Heart left ventricle (tissue), 16 donors: ENCODE results near the gene PAGR1. TPM values are rescaled to one million over a fixed set of nuclear protein-coding genes. Genes with fewer than 3 reads are reported as not detected.
"Not testable (repeated sequence)": the region's sequence is repeated elsewhere in the genome, so short reads cannot be mapped to it uniquely, and the experiment has no call there.

Experiments
- ATAC-seq, 4 donors: fragments of 200-7000 bp; cut with Tn5 transposase; one replicate each; pipeline ENCODE4 v1.9.1; 2020 to 2022; ENCODE audit warnings: moderate library complexity in 4 of 4, mild to moderate bottlenecking in 3 of 4, moderate number of reproducible peaks in 1 of 4
- DNase-seq, 5 donors: peaks; one replicate each; pipeline ENCODE4 v3.0.0-alpha.2; 2020
- H3K27ac ChIP-seq, 12 donors: fragments of 200-600 bp; sonication (generic) in 4 of 12; one replicate each; pipeline versions ENCODE4 v1.5.0 to v1.8.0; 2016 to 2022; ENCODE audit warnings: mild to moderate bottlenecking in 2 of 12
- H3K27me3 ChIP-seq, 9 donors: fragments of 200-600 bp; sonication (generic) in 2 of 9; one replicate each; pipeline versions ENCODE4 v1.5.1 to v1.8.0; 2016 to 2022; ENCODE audit warnings: mild to moderate bottlenecking in 3 of 9
- H3K36me3 ChIP-seq, 9 donors: fragments of 200-600 bp; sonication (generic) in 2 of 9; one replicate each; pipeline versions ENCODE4 v1.5.0 to v1.8.0; 2018 to 2022; ENCODE audit warnings: mild to moderate bottlenecking in 2 of 9
- H3K4me1 ChIP-seq, 12 donors: fragments of 200-600 bp; sonication (generic) in 4 of 12; one replicate each; pipeline versions ENCODE4 v1.5.0 to v1.8.0; 2016 to 2022; ENCODE audit warnings: mild to moderate bottlenecking in 3 of 12
- H3K4me3 ChIP-seq, 12 donors: fragments of 200-600 bp; sonication (generic) in 4 of 12; one replicate each; pipeline versions ENCODE4 v1.5.0 to v1.8.0; 2017 to 2022; ENCODE audit warnings: mild to moderate bottlenecking in 9 of 12, moderate library complexity in 4 of 12
- H3K9me3 ChIP-seq, 12 donors: fragments of 200-600 bp; sonication (generic) in 4 of 12; one replicate each; pipeline versions ENCODE4 v1.5.0 to v1.8.0; 2016 to 2022; ENCODE audit warnings: mild to moderate bottlenecking in 1 of 12
- POLR2A ChIP-seq, 2 donors: fragments of 450-650 bp; IDR thresholded peaks; one replicate each; pipeline ENCODE4 v1.6.1; 2017; ENCODE audit warnings: antibody characterized with exemption in 2 of 2, mild to moderate bottlenecking in 2 of 2, moderate library complexity in 2 of 2
- WGBS, 4 donors: extraction: QIAGEN DNeasy Blood & Tissue Kit in 2 of 4; methylation state at CpG; one replicate each; pipeline versions ENCODE4 v1.1.5 to v1.1.7; 2013 to 2018; 5-methylcytosine and 5-hydroxymethylcytosine counted together
- intact Hi-C, 10 donors: fragments of 100-400 bp; cut with DNase I; formaldehyde crosslinking; loops; one replicate each; pipeline versions ENCODE4 v1.11.1 to v1.14.2; 2022
- polyA plus RNA-seq, 2 donors: library from polyadenylated mRNA; stranded (reverse); fragments of 200-250 nt; gene quantifications; one replicate each; pipeline ENCODE4 v1.2.3, GENCODE V29; 2013
- total RNA-seq, 9 donors: library from RNA; depleted of rRNA in 2 of 9; stranded (reverse); fragments of >200 nt in 2 of 9; fragmentation: NEBNext Ultra II Directional in 3 of 9; extraction: Animal tissue kit (Norgen Biotek cat#: 25700) in 3 of 9; gene quantifications; one replicate each; pipeline versions ENCODE4 v1.1.0 to v1.2.4, GENCODE V29; 2016 to 2023
- TF ChIP-seq, protein P1 (sequence below), 12 donors: fragments of 200-600 bp; sonication (generic) in 4 of 12; IDR thresholded peaks; one replicate each; pipeline versions ENCODE4 v1.5.0 to v1.8.0; 2018 to 2022; ENCODE audit warnings: antibody characterized with exemption in 12 of 12, mild to moderate bottlenecking in 5 of 12
- donor health status: ischemic (EF 13 %, LVEDD 7.1; RV severe dilation, severe dysfunction).
- donor health status: healthy with polysubstance abuse.
- donor health status: DM: no; HTN: yes; CAD: no.
- donor health status: DM: no; HTN: no; CAD: no.
- donor health status: ischemic (EF 25% LVEDD 6.9; RV normal size, moderate dysfunction).
- donor health status: ischemic (EF 25% LVEDD 5.7; RV mildly dilated, moderate dysfunction).
- donor health status: healthy.
- donor health status: DM: yes; HTN: yes; CAD: no.
- donor health status: ischemic (EF 35%, LVEDD 5.7; RV mildly dilated, moderate dysfunction).
- donor health status: nonischemic (EF 11% LVEDD 7.7; RV severe dilation, severe dysfunction).
- donor health status: DM: yes; HTN: yes; CAD: no.
- donor health status: PGD.
- donor health status: ischemic (EF 29% LVEDD 5.4; RV normal size, mild dysfunction).
- donor health status: nonischemic (EF 23%, LVEDD 6.1; RV moderate dilation, normal function).

PAGR1 gene
- total and polyA plus RNA-seq, 11 donors = 10.8 to 32.9 (median 12.7) TPM

DNA sequence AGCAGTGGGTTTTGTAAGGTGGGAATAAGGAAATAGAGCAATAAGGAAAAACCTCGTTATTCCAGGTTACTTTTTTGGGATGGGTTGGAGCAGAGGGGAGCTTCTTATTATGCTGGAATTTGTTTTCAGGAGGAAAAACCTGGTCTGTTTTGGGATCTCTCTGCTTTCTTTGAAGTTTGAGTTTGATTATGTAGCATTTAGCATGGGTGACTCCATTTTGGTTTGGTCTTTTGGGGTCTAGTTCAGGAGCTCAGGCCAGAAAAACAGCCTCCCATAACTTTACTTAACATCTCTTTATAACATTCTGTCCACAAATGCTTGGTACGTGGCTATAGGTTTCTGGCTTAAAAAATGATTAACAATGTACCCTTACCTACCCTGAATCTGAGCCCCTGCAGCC, 46.4 kb upstream of the PAGR1 start:
- intact Hi-C loops = no loop called here
- WGBS, 4 donors = 77 to 84% (median 82%) methylated on average over 2 of the region's 2 CpGs
- no peaks in the 10 kb centered on the region for H3K9me3 ChIP-seq
- no peaks in the 10 kb centered on the region for H3K4me1 ChIP-seq
- TF ChIP-seq POLR2A (IDR thresholded peaks at IDR 0.05) = no peak
- TF ChIP-seq, protein P1, sequence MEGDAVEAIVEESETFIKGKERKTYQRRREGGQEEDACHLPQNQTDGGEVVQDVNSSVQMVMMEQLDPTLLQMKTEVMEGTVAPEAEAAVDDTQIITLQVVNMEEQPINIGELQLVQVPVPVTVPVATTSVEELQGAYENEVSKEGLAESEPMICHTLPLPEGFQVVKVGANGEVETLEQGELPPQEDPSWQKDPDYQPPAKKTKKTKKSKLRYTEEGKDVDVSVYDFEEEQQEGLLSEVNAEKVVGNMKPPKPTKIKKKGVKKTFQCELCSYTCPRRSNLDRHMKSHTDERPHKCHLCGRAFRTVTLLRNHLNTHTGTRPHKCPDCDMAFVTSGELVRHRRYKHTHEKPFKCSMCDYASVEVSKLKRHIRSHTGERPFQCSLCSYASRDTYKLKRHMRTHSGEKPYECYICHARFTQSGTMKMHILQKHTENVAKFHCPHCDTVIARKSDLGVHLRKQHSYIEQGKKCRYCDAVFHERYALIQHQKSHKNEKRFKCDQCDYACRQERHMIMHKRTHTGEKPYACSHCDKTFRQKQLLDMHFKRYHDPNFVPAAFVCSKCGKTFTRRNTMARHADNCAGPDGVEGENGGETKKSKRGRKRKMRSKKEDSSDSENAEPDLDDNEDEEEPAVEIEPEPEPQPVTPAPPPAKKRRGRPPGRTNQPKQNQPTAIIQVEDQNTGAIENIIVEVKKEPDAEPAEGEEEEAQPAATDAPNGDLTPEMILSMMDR (IDR thresholded peaks at IDR 0.05) = no peak
- no peak for DNase-seq
- ATAC-seq = no peak
- H3K27ac ChIP-seq = no peak overlapping the region
- no peaks in the 10 kb centered on the region for H3K27me3 ChIP-seq
- H3K4me3 ChIP-seq = no peak overlapping the region
- H3K36me3 ChIP-seq = no peaks in the 10 kb centered on the region

DNA sequence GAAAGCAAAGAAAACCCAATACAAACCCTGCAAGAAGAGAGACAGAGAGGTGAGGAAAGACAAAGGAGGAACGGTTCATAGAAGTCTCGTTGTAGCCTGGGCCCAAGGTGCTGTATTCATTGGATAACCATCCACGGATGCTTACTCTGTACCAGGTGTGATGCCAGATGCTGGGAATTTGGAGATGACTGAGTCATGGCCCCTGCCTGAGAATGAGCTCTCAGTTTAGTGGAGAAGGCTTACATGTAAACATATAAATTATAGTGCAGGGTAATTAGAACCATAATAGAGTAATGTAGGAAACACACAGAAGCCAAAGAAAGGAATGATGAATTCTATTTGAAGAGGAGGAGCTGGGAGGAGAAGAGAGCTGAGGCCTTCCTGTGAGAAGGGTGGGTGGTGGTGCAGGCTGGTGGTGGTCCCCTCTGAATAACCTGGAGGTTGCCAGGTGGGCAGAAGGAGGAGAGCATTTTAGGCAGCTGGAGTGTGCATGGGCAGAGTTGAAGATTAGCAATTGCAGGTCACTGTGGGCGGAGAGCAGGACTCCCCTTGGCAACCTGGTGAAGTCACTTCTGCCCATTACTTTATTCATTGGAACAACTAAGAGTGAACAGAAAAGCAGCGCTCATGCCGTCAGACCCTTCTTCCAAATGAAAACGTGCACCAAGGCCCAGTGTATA, 45.6 kb upstream of the PAGR1 start:
- intact Hi-C loops = loop anchor here in 1 of 10 donors (10.0 kb wide), 1 partner anchor 76 kb away; no protein-coding TSS in a partner anchor
- WGBS, 4 donors = 70 to 79% (median 77%) methylated on average over 7 of the region's 7 CpGs
- Histone ChIP-seq H3K4me1 (no peaks in the 10 kb centered on the region), H3K27me3 (no peaks in the 10 kb centered on the region), H3K9me3 (no peaks in the 10 kb centered on the region), H3K4me3 (no peak overlapping the region), H3K27ac (no peak overlapping the region), H3K36me3 (no peaks in the 10 kb centered on the region)
- ATAC-seq = no peak
- TF ChIP-seq, protein P1 (IDR thresholded peaks at IDR 0.05) = no peak
- no peak for TF ChIP-seq POLR2A (IDR thresholded peaks at IDR 0.05)
- DNase-seq = no peak

DNA sequence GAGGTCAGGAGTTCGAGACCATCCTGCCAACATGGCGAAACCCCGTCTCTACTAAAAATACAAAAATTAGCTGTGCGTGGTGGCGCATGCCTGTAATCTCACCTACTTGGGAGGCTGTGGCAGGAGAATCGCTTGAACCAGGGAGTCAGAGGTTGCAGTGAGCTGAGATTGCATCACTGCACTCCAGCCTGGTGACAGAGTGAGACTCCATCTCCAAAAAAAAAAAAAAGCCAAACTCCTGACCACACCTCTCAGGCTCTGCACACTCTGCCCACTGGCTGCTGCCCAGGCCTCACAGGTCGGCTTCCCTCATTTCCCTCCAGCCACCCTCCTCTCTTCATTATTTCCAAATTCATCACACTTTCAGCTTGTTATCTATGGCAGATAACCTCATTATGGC, 43.6 kb upstream of the PAGR1 start:
- H3K27ac ChIP-seq, ATAC-seq, DNase-seq, H3K4me3 ChIP-seq, H3K4me1 ChIP-seq, H3K9me3 ChIP-seq, H3K36me3 ChIP-seq, H3K27me3 ChIP-seq: not testable (repeated sequence)
- intact Hi-C loops = loop anchor here in 1 of 10 donors (10.0 kb wide), 1 partner anchor 78 kb away; no protein-coding TSS in a partner anchor
- 86% methylated on average over 7 of the region's 7 CpGs for WGBS, 4 donors

DNA sequence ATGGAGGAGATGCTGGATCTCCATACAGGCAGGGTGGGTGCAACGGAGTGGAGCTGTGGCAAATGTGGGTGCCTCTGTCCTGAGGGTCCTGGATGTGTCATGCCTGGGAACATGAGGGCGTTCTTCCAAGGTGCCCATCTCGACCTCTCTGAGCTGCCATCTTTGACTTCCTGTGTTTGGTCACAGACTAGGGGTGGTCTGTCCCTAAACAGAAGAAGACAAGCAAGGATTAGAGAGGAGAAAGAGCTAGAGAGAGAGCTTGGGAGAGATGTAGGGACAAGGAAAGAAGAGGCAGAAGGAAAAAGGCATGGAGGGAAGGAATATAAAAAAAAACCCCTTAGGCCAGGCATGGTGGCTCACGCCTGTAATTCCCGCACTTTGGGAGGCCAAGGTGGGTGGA, 41.2 kb upstream of the PAGR1 start:
- intact Hi-C loops = loop anchor here in 1 of 10 donors (10.0 kb wide), 1 partner anchor 80 kb away; no protein-coding TSS in a partner anchor
- Histone ChIP-seq H3K4me3 (no peak overlapping the region), H3K36me3 (no peaks in the 10 kb centered on the region), H3K27ac (no peak overlapping the region), H3K27me3 (peaks cover 0 to 3% (median 0%) of the 10 kb centered on the region in 9 donors), H3K9me3 (no peaks in the 10 kb centered on the region), H3K4me1 (no peaks in the 10 kb centered on the region)
- DNase-seq (no peak), ATAC-seq (no peak)
- TF ChIP-seq POLR2A (IDR thresholded peaks at IDR 0.05) = no peak
- TF ChIP-seq, protein P1 (IDR thresholded peaks at IDR 0.05) = no peak
- 83 to 92% (median 87%) methylated on average over 5 of the region's 5 CpGs for WGBS, 4 donors
